Heart left ventricle (tissue), 13 donors: ENCODE measurements around the gene MYO1A.
A peak's percentile ranks its signal among the peaks of the same experiment; 100 is the strongest.

Experiments used
- POLR2A ChIP-seq, 2 donors: fragments of 450-650 bp; IDR thresholded peaks; one replicate each; pipeline ENCODE4 v1.6.1; 2017; ENCODE audit warnings: antibody characterized with exemption in 2 of 2, mild to moderate bottlenecking in 2 of 2, moderate library complexity in 2 of 2
- TF ChIP-seq, protein P1 (sequence below), 12 donors: fragments of 200-600 bp; sonication (generic) in 4 of 12; IDR thresholded peaks; one replicate each; pipeline versions ENCODE4 v1.5.0 to v1.8.0; 2018 to 2022; ENCODE audit warnings: antibody characterized with exemption in 12 of 12, mild to moderate bottlenecking in 5 of 12
- donor health status: ischemic (EF 13 %, LVEDD 7.1; RV severe dilation, severe dysfunction).
- donor health status: DM: no; HTN: yes; CAD: no.
- donor health status: DM: no; HTN: no; CAD: no.
- donor health status: ischemic (EF 25% LVEDD 6.9; RV normal size, moderate dysfunction).
- donor health status: ischemic (EF 25% LVEDD 5.7; RV mildly dilated, moderate dysfunction).
- donor health status: ischemic (EF 35%, LVEDD 5.7; RV mildly dilated, moderate dysfunction).
- donor health status: nonischemic (EF 11% LVEDD 7.7; RV severe dilation, severe dysfunction).
- donor health status: DM: yes; HTN: yes; CAD: no.
- donor health status: PGD.
- donor health status: ischemic (EF 29% LVEDD 5.4; RV normal size, mild dysfunction).
- donor health status: nonischemic (EF 23%, LVEDD 6.1; RV moderate dilation, normal function).

DNA sequence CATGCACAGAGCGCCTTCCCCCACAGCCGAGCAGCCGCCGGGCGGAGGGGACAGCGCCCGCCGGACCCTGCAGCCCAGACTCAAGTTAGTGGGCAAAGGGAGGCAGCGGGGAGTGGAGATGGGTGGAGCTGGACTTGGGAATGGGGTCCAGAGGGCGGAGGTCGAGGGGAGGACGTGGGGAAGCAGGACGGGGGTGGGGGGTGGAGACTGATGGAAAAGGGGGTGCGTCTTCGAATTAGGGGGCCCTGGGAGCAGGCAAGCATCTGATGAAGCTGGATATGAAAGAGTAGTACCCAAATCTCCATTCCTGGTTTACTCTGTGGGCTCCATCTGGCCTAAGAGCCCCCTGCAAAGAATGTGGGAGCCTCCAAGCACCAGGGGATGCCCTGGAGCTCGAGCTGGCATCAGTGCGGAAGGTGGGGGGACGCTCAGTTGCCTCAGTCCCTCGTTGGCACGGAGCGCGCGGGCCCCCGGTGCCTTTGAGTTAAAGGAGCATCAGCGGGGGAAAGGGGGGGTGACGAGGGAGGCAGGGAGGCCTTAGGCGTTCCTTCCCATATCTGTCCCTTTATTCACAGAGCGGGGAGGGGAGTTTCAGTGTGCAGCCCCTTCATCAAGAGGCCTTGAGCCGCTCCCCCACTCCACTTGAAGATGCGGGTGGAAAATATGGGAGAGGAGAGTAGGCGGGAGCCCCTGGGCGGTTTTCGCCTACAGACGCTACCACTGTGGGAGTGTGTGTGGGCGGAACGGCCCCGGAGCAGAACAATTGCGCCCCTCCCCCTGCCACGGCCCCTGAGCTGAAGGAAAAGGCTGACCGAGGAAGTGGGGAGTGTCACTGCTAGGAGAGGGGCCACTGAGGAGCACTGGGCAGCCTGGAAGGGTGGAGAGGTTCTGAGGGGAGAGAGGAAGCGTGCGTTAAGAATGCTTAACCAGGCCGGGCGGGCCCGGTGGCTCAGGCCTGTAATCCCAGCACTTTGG is 39.6 kb upstream of the MYO1A start:
- TF ChIP-seq, protein P1, sequence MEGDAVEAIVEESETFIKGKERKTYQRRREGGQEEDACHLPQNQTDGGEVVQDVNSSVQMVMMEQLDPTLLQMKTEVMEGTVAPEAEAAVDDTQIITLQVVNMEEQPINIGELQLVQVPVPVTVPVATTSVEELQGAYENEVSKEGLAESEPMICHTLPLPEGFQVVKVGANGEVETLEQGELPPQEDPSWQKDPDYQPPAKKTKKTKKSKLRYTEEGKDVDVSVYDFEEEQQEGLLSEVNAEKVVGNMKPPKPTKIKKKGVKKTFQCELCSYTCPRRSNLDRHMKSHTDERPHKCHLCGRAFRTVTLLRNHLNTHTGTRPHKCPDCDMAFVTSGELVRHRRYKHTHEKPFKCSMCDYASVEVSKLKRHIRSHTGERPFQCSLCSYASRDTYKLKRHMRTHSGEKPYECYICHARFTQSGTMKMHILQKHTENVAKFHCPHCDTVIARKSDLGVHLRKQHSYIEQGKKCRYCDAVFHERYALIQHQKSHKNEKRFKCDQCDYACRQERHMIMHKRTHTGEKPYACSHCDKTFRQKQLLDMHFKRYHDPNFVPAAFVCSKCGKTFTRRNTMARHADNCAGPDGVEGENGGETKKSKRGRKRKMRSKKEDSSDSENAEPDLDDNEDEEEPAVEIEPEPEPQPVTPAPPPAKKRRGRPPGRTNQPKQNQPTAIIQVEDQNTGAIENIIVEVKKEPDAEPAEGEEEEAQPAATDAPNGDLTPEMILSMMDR (IDR thresholded peaks at IDR 0.05): no peak
- peak in 1 of 2 donors; percentile 49 for TF ChIP-seq POLR2A (IDR thresholded peaks at IDR 0.05)
